OCI-LY7 (cell line): Measurements from ENCODE around the gene TPH2. TPM values are rescaled to one million over a fixed set of nuclear protein-coding genes. Genes with fewer than 3 reads are reported as not detected.

Experiments
- BruUV-seq: library from RNA; stranded (reverse); fragments of 400-500 nt; replicated peaks from 2 replicates; lab custom pipeline; 2021; lab: Mats Ljungman, UMichigan
- CTCF ChIA-PET: fragments of 300-600 bp; sonication (Branson Sonifier 250); formaldehyde crosslinking; loops from one replicate; lab custom pipeline; 2022; ENCODE audit warnings: antibody characterized with exemption; ENCODE audit not compliant: unreplicated experiment; lab: Charles Lee
- POLR2A ChIA-PET: fragments of 300-600 bp; sonication (Branson Sonifier 250); formaldehyde crosslinking; loops from one replicate; lab custom pipeline; 2022; ENCODE audit warnings: antibody characterized with exemption; lab: Charles Lee
- DNase-seq: peaks from one replicate; pipeline ENCODE4 v3.0.0-alpha.2; 2015; ENCODE audit warnings: low spot score
- H2AFZ ChIP-seq: fragments of 200-600 bp; sonication (generic), shearing (Covaris generic); 2 replicates; pipeline ENCODE4 v1.6.1; 2014; ENCODE audit warnings: mild to moderate bottlenecking, antibody characterized with exemption, low read length, moderate library complexity
- H3K27ac ChIP-seq: fragments of 200-600 bp; sonication (generic); 2 replicates; pipeline ENCODE4 v1.5.1; 2014; ENCODE audit warnings: mixed run types, low read depth, mild to moderate bottlenecking, moderate library complexity, low read length, inconsistent platforms; ENCODE audit not compliant: poor library complexity, severe bottlenecking
- H3K36me3 ChIP-seq: fragments of 200-600 bp; sonication (generic); 2 replicates; pipeline ENCODE4 v1.6.1; 2014; ENCODE audit warnings: mild to moderate bottlenecking, antibody characterized with exemption, low read length, moderate library complexity, mixed read lengths; ENCODE audit not compliant: insufficient read depth
- H3K4me1 ChIP-seq: fragments of 200-600 bp; sonication (generic); 2 replicates; pipeline ENCODE4 v1.5.1; 2014; ENCODE audit warnings: mild to moderate bottlenecking, low read length; ENCODE audit not compliant: insufficient read depth, poor library complexity, severe bottlenecking
- H3K4me2 ChIP-seq: fragments of 200-600 bp; sonication (generic); 2 replicates; pipeline ENCODE4 v1.6.1; 2014; ENCODE audit warnings: mild to moderate bottlenecking, low read length
- H3K4me3 ChIP-seq: fragments of 200-600 bp; sonication (generic); 2 replicates; pipeline ENCODE4 v1.5.1; 2014; ENCODE audit warnings: mild to moderate bottlenecking, low read depth, low read length; ENCODE audit not compliant: poor library complexity, severe bottlenecking
- H3K79me2 ChIP-seq: fragments of 200-600 bp; sonication (generic); 2 replicates; pipeline ENCODE4 v1.6.1; 2016; ENCODE audit warnings: low read depth, mild to moderate bottlenecking, low read length, moderate library complexity, mixed read lengths; ENCODE audit not compliant: insufficient read depth
- H3K9me2 ChIP-seq: fragments of 200-600 bp; sonication (generic); 2 replicates; pipeline ENCODE4 v1.6.1; 2016; ENCODE audit warnings: mild to moderate bottlenecking, low read length, mixed read lengths; ENCODE audit not compliant: insufficient read depth
- H3K9me3 ChIP-seq: fragments of 200-600 bp; sonication (generic); 2 replicates; pipeline ENCODE4 v1.6.1; 2014; ENCODE audit warnings: mild to moderate bottlenecking, mixed run types, low read length, mixed read lengths
- H4K20me1 ChIP-seq: fragments of 200-600 bp; sonication (generic); 2 replicates; pipeline ENCODE4 v1.6.1; 2014; ENCODE audit warnings: mild to moderate bottlenecking, antibody characterized with exemption, low read length, moderate library complexity, mixed read lengths; ENCODE audit not compliant: insufficient read depth
- EZH2phosphoT487 ChIP-seq: fragments of 200-600 bp; sonication (generic); IDR thresholded peaks from 2 replicates; pipeline ENCODE4 v1.6.1; 2018; ENCODE audit warnings: low read depth, borderline replicate concordance, mild to moderate bottlenecking, mixed run types, antibody characterized with exemption, low read length, moderate library complexity, mixed read lengths
- intact Hi-C: fragments of 100-400 bp; cut with micrococcal nuclease; formaldehyde crosslinking; loops from one replicate; pipeline ENCODE4 v1.10.0; 2022; ENCODE audit not compliant: unreplicated experiment
- total RNA-seq, 2 experiments: library from RNA; depleted of rRNA in 1 of 2; stranded (reverse); fragments of >200 nt in 1 of 2; shearing (Covaris generic) in 1 of 2; gene quantifications; 2 replicates each; pipeline ENCODE4 v1.2.3, GENCODE V29; 2014 to 2022
- TF ChIP-seq, protein P1 (sequence below): fragments of 200-600 bp; sonication (generic); conservative IDR thresholded peaks from 2 replicates; pipeline ENCODE4 v1.5.1; 2014; ENCODE audit warnings: mild to moderate bottlenecking, antibody characterized with exemption, low read length, moderate library complexity, mixed read lengths

TPH2 gene
- total RNA-seq, 2 experiments from 2014 or later: not detected

DNA sequence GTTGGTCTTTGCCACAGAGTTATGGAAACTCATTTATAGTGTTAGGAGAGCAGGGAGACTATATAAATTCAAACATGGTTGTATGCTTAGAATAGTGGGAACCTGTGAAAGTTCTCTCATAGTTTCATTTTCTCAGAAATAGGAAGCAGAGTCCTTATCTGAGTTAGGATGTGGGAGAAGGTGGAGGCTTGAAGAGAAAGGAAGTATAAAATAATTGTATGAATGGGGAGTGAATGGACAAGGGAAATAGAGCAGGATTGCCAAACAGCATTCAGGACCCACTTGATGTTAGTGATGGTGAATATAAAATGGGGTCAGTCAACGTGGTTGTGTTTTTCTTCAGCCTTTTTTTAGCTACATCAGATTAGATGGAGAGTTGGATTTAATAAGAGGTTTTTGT lies 34.0 kb upstream of the TPH2 start:
- H3K4me2 ChIP-seq: no peak overlapping the region
- no peak overlapping the region for H3K27ac ChIP-seq
- intact Hi-C loops: no loop called here
- no peaks in the 10 kb centered on the region; the same call in 1 of the 2 replicates for H3K9me2 ChIP-seq
- TF ChIP-seq, protein P1, sequence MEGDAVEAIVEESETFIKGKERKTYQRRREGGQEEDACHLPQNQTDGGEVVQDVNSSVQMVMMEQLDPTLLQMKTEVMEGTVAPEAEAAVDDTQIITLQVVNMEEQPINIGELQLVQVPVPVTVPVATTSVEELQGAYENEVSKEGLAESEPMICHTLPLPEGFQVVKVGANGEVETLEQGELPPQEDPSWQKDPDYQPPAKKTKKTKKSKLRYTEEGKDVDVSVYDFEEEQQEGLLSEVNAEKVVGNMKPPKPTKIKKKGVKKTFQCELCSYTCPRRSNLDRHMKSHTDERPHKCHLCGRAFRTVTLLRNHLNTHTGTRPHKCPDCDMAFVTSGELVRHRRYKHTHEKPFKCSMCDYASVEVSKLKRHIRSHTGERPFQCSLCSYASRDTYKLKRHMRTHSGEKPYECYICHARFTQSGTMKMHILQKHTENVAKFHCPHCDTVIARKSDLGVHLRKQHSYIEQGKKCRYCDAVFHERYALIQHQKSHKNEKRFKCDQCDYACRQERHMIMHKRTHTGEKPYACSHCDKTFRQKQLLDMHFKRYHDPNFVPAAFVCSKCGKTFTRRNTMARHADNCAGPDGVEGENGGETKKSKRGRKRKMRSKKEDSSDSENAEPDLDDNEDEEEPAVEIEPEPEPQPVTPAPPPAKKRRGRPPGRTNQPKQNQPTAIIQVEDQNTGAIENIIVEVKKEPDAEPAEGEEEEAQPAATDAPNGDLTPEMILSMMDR: no peak
- no peak for TF ChIP-seq EZH2phosphoT487
- no peak overlapping the region for H2AFZ ChIP-seq
- H3K9me3 ChIP-seq: no peaks in the 10 kb centered on the region
- H3K4me1 ChIP-seq: no peaks in the 10 kb centered on the region
- no TSS peak for BruUV-seq
- H3K36me3 ChIP-seq: peaks cover 65% of the 10 kb centered on the region
- H3K79me2 ChIP-seq: no peaks in the 10 kb centered on the region
- no peaks in the 10 kb centered on the region for H4K20me1 ChIP-seq
- ChIA-PET POLR2A (no interaction called here), CTCF (no interaction called here)
- no peak for DNase-seq
- no peak overlapping the region for H3K4me3 ChIP-seq

DNA sequence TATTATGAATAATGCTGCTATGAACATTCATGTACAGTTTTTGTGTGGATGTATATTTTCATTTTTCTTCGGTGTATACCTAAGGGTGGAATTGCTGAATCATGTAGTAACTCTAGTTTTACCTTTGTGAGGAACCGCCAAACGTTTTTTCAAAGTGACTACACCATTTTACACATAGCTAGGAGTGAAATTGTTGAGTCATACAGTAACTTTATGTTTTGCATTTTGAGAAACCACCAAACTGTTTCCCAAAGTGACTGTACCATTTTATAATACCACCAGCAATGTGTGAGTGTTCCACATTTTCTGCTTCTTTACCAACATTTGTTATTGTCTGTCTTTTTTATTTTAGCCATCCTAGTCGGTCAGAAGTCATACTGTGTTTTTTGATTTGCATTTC lies 3.1 kb upstream of the TPH2 start:
- intact Hi-C loops: no loop called here
- BruUV-seq: no TSS peak
- H3K4me1 ChIP-seq: no peaks in the 10 kb centered on the region
- CTCF ChIA-PET: no interaction called here
- H3K79me2 ChIP-seq: no peaks in the 10 kb centered on the region
- no peak for DNase-seq
- POLR2A ChIA-PET: interaction anchor here (0.7 kb wide), 1 partner anchor 217 kb away, joined by 3 read pairs; no protein-coding TSS in a partner anchor
- no peaks in the 10 kb centered on the region for H3K9me2 ChIP-seq
- H3K27ac ChIP-seq: no peak overlapping the region
- no peaks in the 10 kb centered on the region for H3K9me3 ChIP-seq
- no peak overlapping the region for H3K4me2 ChIP-seq
- no peaks in the 10 kb centered on the region for H3K36me3 ChIP-seq
- TF ChIP-seq, protein P1: no peak
- no peak for TF ChIP-seq EZH2phosphoT487
- H3K4me3 ChIP-seq: no peak overlapping the region
- no peaks in the 10 kb centered on the region for H4K20me1 ChIP-seq
- H2AFZ ChIP-seq: no peak overlapping the region

DNA sequence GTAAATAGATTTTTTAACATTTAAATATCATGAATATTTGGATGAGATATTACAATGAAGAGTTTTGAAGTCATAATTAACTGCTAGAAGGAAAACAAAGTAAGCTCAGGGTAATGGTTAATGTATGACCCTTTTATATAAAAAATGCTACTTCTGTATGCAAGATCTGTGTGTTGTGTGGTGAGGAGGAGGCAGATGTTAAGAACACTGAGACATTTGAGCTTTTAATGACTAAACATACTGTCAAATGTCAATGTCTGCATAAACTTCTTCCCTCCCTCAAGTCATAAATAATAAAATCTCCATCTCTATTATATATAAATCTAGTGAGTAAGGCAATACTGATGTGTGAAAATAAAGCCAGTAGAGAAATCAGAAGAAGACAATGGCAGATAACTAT lies 1.4 kb downstream of the TPH2 start:
- Histone ChIP-seq H3K36me3 (no peaks in the 10 kb centered on the region), H3K9me3 (no peaks in the 10 kb centered on the region), H2AFZ (no peak overlapping the region), H3K4me3 (no peak overlapping the region), H3K4me1 (no peaks in the 10 kb centered on the region), H3K4me2 (no peak overlapping the region), H3K79me2 (no peaks in the 10 kb centered on the region), H3K27ac (no peak overlapping the region), H3K9me2 (no peaks in the 10 kb centered on the region), H4K20me1 (no peaks in the 10 kb centered on the region)
- intact Hi-C loops: no loop called here
- CTCF ChIA-PET: no interaction called here
- POLR2A ChIA-PET: interaction anchor here (1.5 kb wide), 2 partner anchors 18 to 21 kb away, joined by 3 to 4 read pairs; no protein-coding TSS in a partner anchor
- BruUV-seq: no TSS peak
- TF ChIP-seq, protein P1: no peak
- no peak for DNase-seq
